ENCODE results near the gene CRYAB. TPM values are rescaled to one million over a fixed set of nuclear protein-coding genes. Genes with fewer than 3 reads are reported as not detected.
A peak's percentile ranks its signal among the peaks of the same experiment; 100 is the strongest.
"Not testable (repeated sequence)": the region's sequence is repeated elsewhere in the genome, so short reads cannot be mapped to it uniquely, and the experiment has no call there.

CRYAB gene
- total RNA-seq, 4 donors from 2014 or later: 7.7 to 32.2 (median 14.9) TPM

DNA sequence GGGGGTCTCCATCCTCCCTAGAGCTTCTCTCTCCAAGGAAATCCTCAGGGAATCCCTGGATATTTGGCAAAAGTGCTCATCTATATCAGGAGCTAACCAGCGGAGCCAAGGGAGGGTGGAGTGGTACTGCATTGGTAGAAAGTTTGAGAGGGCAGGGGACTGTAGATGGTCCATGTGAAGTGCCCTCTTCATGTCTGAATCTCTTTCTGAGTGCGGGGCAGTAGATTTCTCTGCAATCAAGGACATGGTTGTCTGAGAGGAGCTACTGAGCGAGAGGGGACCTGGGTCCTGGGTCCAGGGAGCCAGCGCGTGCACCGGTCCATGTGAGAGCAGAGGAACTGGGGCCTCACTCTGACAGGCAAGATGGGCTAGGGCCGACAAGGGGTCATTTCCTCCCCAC lies 26.3 kb upstream of the CRYAB start:
- Histone ChIP-seq H3K4me1 (peaks cover 0 to 30% (median 0%) of the 10 kb centered on the region in 4 donors), H3K27ac (peak overlapping the region in 3 of 4 donors; percentile 55 to 71 (median 67)), H3K9me3 (no peaks in the 10 kb centered on the region), H3K36me3 (no peaks in the 10 kb centered on the region), H3K27me3 (no peaks in the 10 kb centered on the region), H3K4me3 (peak overlapping the region in 1 of 4 donors; percentile 80)
- TF ChIP-seq, protein P1, sequence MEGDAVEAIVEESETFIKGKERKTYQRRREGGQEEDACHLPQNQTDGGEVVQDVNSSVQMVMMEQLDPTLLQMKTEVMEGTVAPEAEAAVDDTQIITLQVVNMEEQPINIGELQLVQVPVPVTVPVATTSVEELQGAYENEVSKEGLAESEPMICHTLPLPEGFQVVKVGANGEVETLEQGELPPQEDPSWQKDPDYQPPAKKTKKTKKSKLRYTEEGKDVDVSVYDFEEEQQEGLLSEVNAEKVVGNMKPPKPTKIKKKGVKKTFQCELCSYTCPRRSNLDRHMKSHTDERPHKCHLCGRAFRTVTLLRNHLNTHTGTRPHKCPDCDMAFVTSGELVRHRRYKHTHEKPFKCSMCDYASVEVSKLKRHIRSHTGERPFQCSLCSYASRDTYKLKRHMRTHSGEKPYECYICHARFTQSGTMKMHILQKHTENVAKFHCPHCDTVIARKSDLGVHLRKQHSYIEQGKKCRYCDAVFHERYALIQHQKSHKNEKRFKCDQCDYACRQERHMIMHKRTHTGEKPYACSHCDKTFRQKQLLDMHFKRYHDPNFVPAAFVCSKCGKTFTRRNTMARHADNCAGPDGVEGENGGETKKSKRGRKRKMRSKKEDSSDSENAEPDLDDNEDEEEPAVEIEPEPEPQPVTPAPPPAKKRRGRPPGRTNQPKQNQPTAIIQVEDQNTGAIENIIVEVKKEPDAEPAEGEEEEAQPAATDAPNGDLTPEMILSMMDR (IDR thresholded peaks at IDR 0.05): no peak
- no peak for TF ChIP-seq POLR2A (IDR thresholded peaks at IDR 0.05)
- DNase-seq: no peak

DNA sequence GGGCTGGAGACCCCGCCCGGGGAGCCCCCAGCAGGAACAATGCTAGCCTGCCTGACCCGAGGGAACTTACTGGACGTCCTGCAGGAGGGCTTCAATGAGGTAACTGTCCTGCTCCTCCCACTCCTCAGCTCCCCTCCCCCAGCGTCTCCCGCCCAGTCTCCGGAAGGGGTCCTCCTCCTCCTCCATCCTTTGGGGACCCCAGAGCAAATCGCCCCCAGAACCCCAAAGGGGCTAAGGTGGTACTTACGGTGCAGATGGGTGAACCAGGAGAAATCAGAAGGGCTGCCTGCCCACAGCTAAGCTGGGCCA lies 25.8 kb upstream of the CRYAB start:
- TF ChIP-seq, protein P1 (IDR thresholded peaks at IDR 0.05): no peak
- no peak for TF ChIP-seq POLR2A (IDR thresholded peaks at IDR 0.05)
- Histone ChIP-seq H3K9me3 (no peaks in the 10 kb centered on the region), H3K36me3 (no peaks in the 10 kb centered on the region), H3K4me1 (peaks cover 0 to 30% (median 0%) of the 10 kb centered on the region in 4 donors), H3K27me3 (no peaks in the 10 kb centered on the region), H3K27ac (peak overlapping the region; percentile 16 to 71 (median 61)), H3K4me3 (peak overlapping the region; percentile 56 to 80 (median 70))
- no peak for DNase-seq

DNA sequence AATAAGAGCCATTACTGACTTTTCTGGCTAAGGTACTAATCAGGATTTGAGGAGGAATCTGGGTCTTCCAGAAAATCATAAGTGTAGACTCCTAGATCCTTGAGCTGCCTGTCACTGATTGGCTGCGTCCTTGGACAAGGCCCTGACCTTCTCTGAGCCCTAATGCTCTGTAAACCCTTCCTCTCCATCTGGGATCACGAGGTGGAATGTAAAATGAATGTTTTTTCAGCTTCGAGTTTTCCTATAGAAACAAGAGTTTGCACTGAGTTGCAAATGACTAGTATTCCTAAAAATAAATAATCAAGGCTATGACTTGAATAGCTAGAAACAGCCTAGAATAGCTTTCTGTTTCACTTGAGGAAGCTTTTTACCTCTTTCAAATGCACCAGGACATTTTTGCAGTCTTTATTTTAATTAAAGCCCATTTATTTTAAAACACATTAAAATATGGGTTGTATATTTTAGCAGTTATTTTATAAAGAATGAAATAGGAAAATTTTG lies 24.5 kb upstream of the CRYAB start:
- H3K9me3 ChIP-seq: no peaks in the 10 kb centered on the region
- peaks cover 0 to 37% (median 0%) of the 10 kb centered on the region in 4 donors for H3K4me1 ChIP-seq
- no peaks in the 10 kb centered on the region for H3K27me3 ChIP-seq
- no peak for TF ChIP-seq POLR2A (IDR thresholded peaks at IDR 0.05)
- TF ChIP-seq, protein P1 (IDR thresholded peaks at IDR 0.05): no peak
- peak overlapping the region in 1 of 4 donors; percentile 67 for H3K27ac ChIP-seq
- H3K4me3 ChIP-seq: peak overlapping the region in 2 of 4 donors; percentile 77 to 80
- no peaks in the 10 kb centered on the region for H3K36me3 ChIP-seq
- no peak for DNase-seq

DNA sequence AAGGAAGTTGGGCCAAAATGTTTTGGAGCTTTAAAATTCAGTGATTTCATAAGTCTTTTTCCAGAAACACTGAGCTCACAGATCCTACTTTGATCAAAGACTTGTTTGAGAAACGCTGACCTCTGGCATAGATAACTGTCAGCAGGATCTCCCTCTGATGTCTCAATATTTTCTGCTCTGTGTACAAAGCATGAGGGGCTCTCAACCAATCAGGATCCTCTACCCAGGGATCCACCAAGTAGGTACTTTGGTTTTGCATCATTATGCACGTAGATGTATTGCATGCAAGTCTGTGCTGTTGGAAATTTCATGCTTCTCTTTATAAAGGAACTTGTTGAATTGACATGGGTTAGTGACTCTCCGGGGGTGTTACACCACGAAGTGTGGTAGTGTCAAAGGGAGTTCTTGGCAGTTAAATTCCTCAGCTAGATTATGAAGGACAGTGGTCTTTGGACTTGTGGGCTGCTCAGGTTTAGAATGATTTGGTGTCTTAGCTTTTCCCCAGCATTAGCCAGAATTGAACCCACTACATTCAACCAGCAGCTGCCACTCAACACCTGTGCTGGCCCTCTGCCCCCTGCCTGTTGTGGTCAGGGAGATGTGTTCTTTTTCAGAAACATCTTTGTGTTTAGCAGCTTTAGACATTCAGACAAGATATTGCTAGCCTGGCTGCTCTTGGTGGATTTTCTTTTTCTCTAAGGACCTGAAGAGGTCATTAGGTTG lies 23.9 kb upstream of the CRYAB start:
- Histone ChIP-seq H3K27me3 (no peaks in the 10 kb centered on the region), H3K4me3 (no peak overlapping the region), H3K36me3 (no peaks in the 10 kb centered on the region), H3K4me1 (peaks cover 0 to 37% (median 0%) of the 10 kb centered on the region in 4 donors), H3K9me3 (no peaks in the 10 kb centered on the region), H3K27ac (peak overlapping the region in 2 of 4 donors; percentile 6 to 67)
- no peak for TF ChIP-seq POLR2A (IDR thresholded peaks at IDR 0.05)
- TF ChIP-seq, protein P1 (IDR thresholded peaks at IDR 0.05): no peak
- no peak for DNase-seq

DNA sequence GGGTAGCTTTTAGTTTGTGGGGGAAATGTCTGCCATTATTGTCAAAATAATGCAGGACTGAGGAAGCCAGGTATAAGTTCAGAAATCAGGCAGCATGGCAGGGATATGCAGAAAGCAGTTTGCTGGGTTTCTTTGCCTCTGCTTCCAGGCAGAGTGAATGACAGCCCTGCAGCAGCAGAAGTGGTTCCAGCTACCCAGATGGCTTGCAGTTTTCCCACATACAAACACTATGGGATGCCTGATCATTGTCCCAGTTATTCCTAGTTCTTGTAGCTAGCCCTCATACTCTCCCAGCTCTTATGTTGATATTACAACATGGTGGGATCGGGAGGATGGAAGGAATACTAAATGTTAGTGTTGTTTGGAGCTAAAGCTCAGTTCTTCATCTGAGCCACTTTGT lies 22.7 kb upstream of the CRYAB start:
- Histone ChIP-seq H3K4me3 (no peak overlapping the region), H3K36me3 (no peaks in the 10 kb centered on the region), H3K9me3 (no peaks in the 10 kb centered on the region), H3K4me1 (peaks cover 0 to 37% (median 0%) of the 10 kb centered on the region in 4 donors), H3K27ac (no peak overlapping the region), H3K27me3 (no peaks in the 10 kb centered on the region)
- no peak for DNase-seq
- no peak for TF ChIP-seq POLR2A (IDR thresholded peaks at IDR 0.05)

DNA sequence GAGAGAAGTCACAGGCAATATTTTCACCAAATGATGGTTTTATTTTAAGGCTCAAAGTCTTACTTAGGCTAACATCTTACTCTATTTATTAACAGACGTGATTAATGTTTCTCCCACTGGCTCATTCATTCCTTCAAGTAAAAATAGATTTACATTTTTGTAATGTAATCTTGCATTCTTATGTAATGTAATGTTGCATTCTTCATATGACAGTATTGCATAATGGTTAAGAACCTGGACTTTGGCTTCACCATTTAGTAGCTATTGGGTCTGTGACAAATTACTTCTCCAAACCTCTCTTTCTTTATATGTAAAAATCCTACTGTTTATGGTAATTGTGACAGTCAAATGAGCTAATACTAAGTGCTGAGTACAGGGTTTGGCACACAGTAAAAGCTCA lies 22.3 kb upstream of the CRYAB start:
- no peak for DNase-seq
- Histone ChIP-seq H3K36me3 (no peaks in the 10 kb centered on the region), H3K4me1 (peaks cover 0 to 37% (median 0%) of the 10 kb centered on the region in 4 donors), H3K27ac (no peak overlapping the region), H3K9me3 (no peaks in the 10 kb centered on the region), H3K4me3 (no peak overlapping the region), H3K27me3 (no peaks in the 10 kb centered on the region)
- no peak for TF ChIP-seq POLR2A (IDR thresholded peaks at IDR 0.05)
- TF ChIP-seq, protein P1 (IDR thresholded peaks at IDR 0.05): no peak

DNA sequence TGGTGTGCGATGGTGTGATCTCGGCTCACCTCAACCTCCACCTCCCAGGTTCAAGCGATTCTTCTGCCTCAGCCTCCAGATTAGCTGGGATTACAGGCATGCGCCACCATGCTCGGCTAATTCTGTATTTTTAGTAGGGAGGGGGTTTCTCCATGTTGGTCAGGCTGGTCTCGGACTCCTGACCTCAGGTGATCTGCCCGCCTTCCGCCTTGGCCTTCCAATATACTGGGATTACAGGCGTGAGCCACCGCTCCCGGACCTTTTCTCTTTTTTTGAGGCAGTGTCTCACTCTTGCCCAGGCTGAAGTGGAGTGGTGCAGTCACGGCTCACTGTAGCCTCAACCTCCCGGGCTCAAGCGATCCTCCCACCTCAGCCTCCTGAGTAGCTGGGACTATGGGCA lies 21.6 kb upstream of the CRYAB start:
- H3K9me3 ChIP-seq, H3K36me3 ChIP-seq, H3K27me3 ChIP-seq, H3K27ac ChIP-seq, H3K4me3 ChIP-seq, DNase-seq: not testable (repeated sequence)
- H3K4me1 ChIP-seq: peaks cover 0 to 32% (median 0%) of the 10 kb centered on the region in 4 donors
